B cell (primary cell): Measurements from ENCODE around the gene PRR35. TPM values are rescaled to one million over a fixed set of nuclear protein-coding genes. Genes with fewer than 3 reads are reported as not detected.

Experiments
- ATAC-seq: fragments of 200-7000 bp; cut with Tn5 transposase; one replicate; pipeline ENCODE4 v1.10.0; 2021; ENCODE audit warnings: low read depth, mild to moderate bottlenecking, moderate number of reproducible peaks, moderate library complexity
- CTCF ChIA-PET: fragments of 350-600 bp; sonication (Branson Sonifier 250); formaldehyde crosslinking; loops from one replicate; lab custom pipeline; 2021; ENCODE audit warnings: antibody characterized with exemption, inconsistent platforms; lab: Charles Lee
- POLR2A ChIA-PET: fragments of 350-600 bp; sonication (Branson Sonifier 250); formaldehyde crosslinking; loops from one replicate; lab custom pipeline; 2021; ENCODE audit warnings: antibody characterized with exemption; lab: Charles Lee
- DNase-seq: peaks from one replicate; pipeline ENCODE4 v3.0.0; 2013
- H2AFZ ChIP-seq: 2 replicates; pipeline ENCODE4 v1.6.1; 2012; ENCODE audit warnings: mild to moderate bottlenecking, low read depth, low read length; ENCODE audit not compliant: insufficient read depth, poor library complexity, severe bottlenecking
- H3K27ac ChIP-seq, 2 donors: 1 replicate in 1 of 2; 2 replicates in 1 of 2; pipeline ENCODE4 v1.5.1; 2012 to 2013; ENCODE audit warnings: low read length in 2 of 2, mild to moderate bottlenecking in 2 of 2, moderate library complexity in 1 of 2
- H3K27me3 ChIP-seq, 4 experiments: fragments of 200-600 bp in 1 of 4; sonication (generic) in 1 of 4; replicated peaks in 1 of 4; 1 replicate in 2 of 4; 2 replicates in 2 of 4; pipeline versions ENCODE4 v1.6.1 to v1.7.0; 2013 to 2016; ENCODE audit warnings: low read length in 3 of 4, mild to moderate bottlenecking in 2 of 4, mixed read lengths in 1 of 4, moderate library complexity in 1 of 4; ENCODE audit not compliant: insufficient read depth in 4 of 4, control insufficient read depth in 3 of 4; ENCODE audit errors: control extremely low read depth in 1 of 4
- H3K36me3 ChIP-seq, 2 experiments: replicated peaks in 1 of 2; 1 replicate in 1 of 2; 2 replicates in 1 of 2; pipeline versions ENCODE4 v1.6.1 to v1.7.1; 2013; ENCODE audit warnings: low read length in 1 of 2; ENCODE audit not compliant: insufficient read depth in 2 of 2, control insufficient read depth in 1 of 2; ENCODE audit errors: control extremely low read depth in 1 of 2, extremely low read depth in 1 of 2
- H3K4me1 ChIP-seq, 2 donors: fragments of 200-600 bp in 1 of 2; sonication (generic) in 1 of 2; 1 replicate in 1 of 2; 2 replicates in 1 of 2; pipeline versions ENCODE4 v1.5.1 to v1.6.1; 2013 to 2017; ENCODE audit warnings: low read length in 2 of 2; ENCODE audit not compliant: control insufficient read depth in 2 of 2, insufficient read depth in 2 of 2
- H3K4me2 ChIP-seq: replicated peaks from 2 replicates; pipeline ENCODE3; 2012; ENCODE audit warnings: mild to moderate bottlenecking, low read depth, low read length; ENCODE audit not compliant: poor library complexity, severe bottlenecking
- H3K4me3 ChIP-seq, 5 experiments: fragments of 200-600 bp in 1 of 5; sonication (generic) in 1 of 5; 1 replicate in 3 of 5; 2 replicates in 2 of 5; pipeline versions ENCODE4 v1.5.1 to v1.7.0; 2011 to 2016; ENCODE audit warnings: low read length in 4 of 5, mild to moderate bottlenecking in 4 of 5, low read depth in 2 of 5, control low read depth in 1 of 5, moderate library complexity in 1 of 5; ENCODE audit not compliant: insufficient read depth in 1 of 5; ENCODE audit errors: control extremely low read depth in 1 of 5, extremely low read depth in 1 of 5
- H3K79me2 ChIP-seq: fragments of 200-600 bp; sonication (generic); one replicate; pipeline ENCODE4 v1.6.0; 2016; ENCODE audit warnings: low read length; ENCODE audit not compliant: control insufficient read depth, insufficient read depth
- H3K9ac ChIP-seq: fragments of 200-600 bp; sonication (generic); 2 replicates; pipeline ENCODE4 v1.6.1; 2017; ENCODE audit warnings: mild to moderate bottlenecking, low read length, moderate library complexity
- H3K9me3 ChIP-seq, 3 donors: one replicate each; pipeline versions ENCODE4 v1.6.1 to v1.7.1; 2013; ENCODE audit warnings: low read length in 2 of 3; ENCODE audit not compliant: control insufficient read depth in 2 of 3, insufficient read depth in 1 of 3; ENCODE audit errors: control extremely low read depth in 1 of 3
- H4K20me1 ChIP-seq: 2 replicates; pipeline ENCODE4 v1.6.0; 2012; ENCODE audit warnings: mild to moderate bottlenecking, low read length; ENCODE audit not compliant: insufficient read depth, control insufficient read depth, poor library complexity, severe bottlenecking
- H3K27ac Mint-ChIP-seq: one replicate; pipeline ENCODE4 v1.8.0; 2021; ENCODE audit warnings: mixed read lengths
- H3K27me3 Mint-ChIP-seq: one replicate; pipeline ENCODE4 v1.8.0; 2021; ENCODE audit warnings: mixed read lengths
- H3K4me1 Mint-ChIP-seq: one replicate; pipeline ENCODE4 v1.8.0; 2021; ENCODE audit warnings: mixed read lengths
- H3K4me3 Mint-ChIP-seq: one replicate; pipeline ENCODE4 v1.8.0; 2021; ENCODE audit warnings: mixed read lengths
- H3K9me3 Mint-ChIP-seq: one replicate; pipeline ENCODE4 v1.8.0; 2022; ENCODE audit warnings: mixed read lengths; ENCODE audit not compliant: insufficient read depth
- CTCF ChIP-seq: fragments of 200-600 bp; IDR thresholded peaks from one replicate; pipeline ENCODE4 v1.8.0; 2022; ENCODE audit warnings: antibody characterized with exemption, mild to moderate bottlenecking
- EZH2 ChIP-seq: IDR thresholded peaks from 2 replicates; pipeline ENCODE4 v1.6.1; 2012; ENCODE audit warnings: borderline replicate concordance, low read depth, mild to moderate bottlenecking, moderate library complexity, low read length; ENCODE audit not compliant: insufficient read depth, poor library complexity, severe bottlenecking
- WGBS: methylation state at CpG from one replicate; pipeline ENCODE4 v1.1.5; 2013; ENCODE audit warnings: missing lambda C conversion rate; ENCODE audit not compliant: insufficient coverage; 5-methylcytosine and 5-hydroxymethylcytosine counted together
- intact Hi-C: fragments of 100-400 bp; cut with micrococcal nuclease; formaldehyde crosslinking; loops from one replicate; pipeline ENCODE4 v1.10.0; 2022
- polyA plus RNA-seq: library from polyadenylated mRNA; depleted of rRNA; stranded (reverse); fragments of >200 nt; gene quantifications from 2 replicates; pipeline ENCODE4 v1.2.3, GENCODE V29; 2012
- total RNA-seq, 2 donors: library from RNA; stranded (reverse); fragments of 120-200 nt in 1 of 2; gene quantifications; 1 replicate in 1 of 2; 2 replicates in 1 of 2; pipeline versions ENCODE4 v1.2.3 to v1.2.4, GENCODE V29; 2013 to 2022

The PRR35 gene
- total and polyA plus RNA-seq, 2 donors (not counting 1 experiment from before 2014, with no cell fraction given): not detected

- peaks cover 25 to 44% of the 10 kb centered on the region in 2 donors for H3K4me1 ChIP-seq
- CTCF ChIA-PET: no interaction called here
- DNase-seq: no peak
Measured at GRCh38 chr16:529012-529575, 31.1 kb upstream of the PRR35 start.

More at GRCh38 chr16:529012-529575, 31.1 kb upstream of the PRR35 start:
- Mint-ChIP-seq H3K27ac (peak overlapping the region; percentile 83), H3K27me3 (no peaks in the 10 kb centered on the region), H3K9me3 (no peaks in the 10 kb centered on the region), H3K4me1 (peaks cover 33% of the 10 kb centered on the region), H3K4me3 (peak overlapping the region; percentile 83)
- no peaks in the 10 kb centered on the region for H3K27me3 ChIP-seq
- H3K36me3 ChIP-seq: no peaks in the 10 kb centered on the region
- TF ChIP-seq EZH2 (no peak), CTCF (no peak)
- no peaks in the 10 kb centered on the region for H3K9me3 ChIP-seq
- H3K27ac ChIP-seq: peak overlapping the region in 1 of 2 donors; percentile 33
- POLR2A ChIA-PET: no interaction called here
- H3K4me2 ChIP-seq: peak overlapping the region; percentile 93
- 59% methylated on average over 11 of the region's 12 CpGs for WGBS
- no peak for ATAC-seq
- H3K9ac ChIP-seq: peak overlapping the region; percentile 65
- H3K79me2 ChIP-seq: peaks cover 69% of the 10 kb centered on the region
- intact Hi-C loops: loop anchor here (5.0 kb wide), 1 partner anchor 147 kb away; the partner anchor contains the start of gene PGAP6
- peak overlapping the region; percentile 68 for H2AFZ ChIP-seq
- peaks cover 72% of the 10 kb centered on the region for H4K20me1 ChIP-seq
- peak overlapping the region in 4 of 5 experiments; percentile 55 to 74 (median 64) for H3K4me3 ChIP-seq
